Measurements from ENCODE around the gene LKAAEAR1. TPM values are rescaled to one million over a fixed set of nuclear protein-coding genes. Genes with fewer than 3 reads are reported as not detected.
"Not testable (repeated sequence)": the region's sequence is repeated elsewhere in the genome, so short reads cannot be mapped to it uniquely, and the experiment has no call there.

The LKAAEAR1 gene
- total and polyA plus RNA-seq, 4 donors, result 0.51 to 2.3 (median 0.65) TPM

GRCh38 chr20:64090165-64090564 is 6.0 kb upstream of the LKAAEAR1 start:
- ATAC-seq (ENCODE audit: insufficient read depth, low FRiP score) (no peak), DNase-seq (no peak)
- Histone ChIP-seq H3K27me3 (ENCODE audit: control insufficient read depth in 3 of 3, insufficient read depth in 3 of 3, low read length in 2 of 3) (peaks cover under 1 to 37% (median 13%) of the 10 kb centered on the region in 3 donors), H3K27ac (ENCODE audit: low read depth in 1 of 2, low read length in 1 of 2) (no peak overlapping the region), H3K36me3 (ENCODE audit: control insufficient read depth in 4 of 4, insufficient read depth in 4 of 4, low read length in 4 of 4) (no peaks in the 10 kb centered on the region), H3K9ac (ENCODE audit: insufficient read depth in 1 of 2, low read length in 2 of 2) (no peak overlapping the region), H3K4me3 (no peak overlapping the region), H3K9me3 (ENCODE audit: control insufficient read depth in 4 of 4, insufficient read depth in 3 of 4, low read length in 3 of 4) (no peaks in the 10 kb centered on the region), H3K4me1 (ENCODE audit: control insufficient read depth in 5 of 5, insufficient read depth in 5 of 5, low read length in 5 of 5) (no peaks in the 10 kb centered on the region)
- 61 to 76% methylated on average over 10 of the region's 10 CpGs for WGBS, 2 donors
- TF ChIP-seq, protein P1, sequence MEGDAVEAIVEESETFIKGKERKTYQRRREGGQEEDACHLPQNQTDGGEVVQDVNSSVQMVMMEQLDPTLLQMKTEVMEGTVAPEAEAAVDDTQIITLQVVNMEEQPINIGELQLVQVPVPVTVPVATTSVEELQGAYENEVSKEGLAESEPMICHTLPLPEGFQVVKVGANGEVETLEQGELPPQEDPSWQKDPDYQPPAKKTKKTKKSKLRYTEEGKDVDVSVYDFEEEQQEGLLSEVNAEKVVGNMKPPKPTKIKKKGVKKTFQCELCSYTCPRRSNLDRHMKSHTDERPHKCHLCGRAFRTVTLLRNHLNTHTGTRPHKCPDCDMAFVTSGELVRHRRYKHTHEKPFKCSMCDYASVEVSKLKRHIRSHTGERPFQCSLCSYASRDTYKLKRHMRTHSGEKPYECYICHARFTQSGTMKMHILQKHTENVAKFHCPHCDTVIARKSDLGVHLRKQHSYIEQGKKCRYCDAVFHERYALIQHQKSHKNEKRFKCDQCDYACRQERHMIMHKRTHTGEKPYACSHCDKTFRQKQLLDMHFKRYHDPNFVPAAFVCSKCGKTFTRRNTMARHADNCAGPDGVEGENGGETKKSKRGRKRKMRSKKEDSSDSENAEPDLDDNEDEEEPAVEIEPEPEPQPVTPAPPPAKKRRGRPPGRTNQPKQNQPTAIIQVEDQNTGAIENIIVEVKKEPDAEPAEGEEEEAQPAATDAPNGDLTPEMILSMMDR (IDR thresholded peaks at IDR 0.05; ENCODE audit: control extremely low read depth, extremely low read depth), result no peak

- H3K4me3 ChIP-seq; H3K9ac ChIP-seq (ENCODE audit: insufficient read depth in 1 of 2, low read length in 2 of 2); H3K9me3 ChIP-seq (ENCODE audit: control insufficient read depth in 4 of 4, insufficient read depth in 3 of 4, low read length in 3 of 4); DNase-seq; H3K27ac ChIP-seq (ENCODE audit: low read depth in 1 of 2, low read length in 1 of 2); ATAC-seq (ENCODE audit: insufficient read depth, low FRiP score); H3K36me3 ChIP-seq (ENCODE audit: control insufficient read depth in 4 of 4, insufficient read depth in 4 of 4, low read length in 4 of 4): not testable (repeated sequence)
- peaks cover 3 to 46% (median 18%) of the 10 kb centered on the region in 3 donors for H3K27me3 ChIP-seq (ENCODE audit: control insufficient read depth in 3 of 3, insufficient read depth in 3 of 3, low read length in 2 of 3)
- peaks cover 0 to 15% (median 4%) of the 10 kb centered on the region in 5 donors for H3K4me1 ChIP-seq (ENCODE audit: control insufficient read depth in 5 of 5, insufficient read depth in 5 of 5, low read length in 5 of 5)
Observed at GRCh38 chr20:64088586-64088985, 4.4 kb upstream of the LKAAEAR1 start.

DNA sequence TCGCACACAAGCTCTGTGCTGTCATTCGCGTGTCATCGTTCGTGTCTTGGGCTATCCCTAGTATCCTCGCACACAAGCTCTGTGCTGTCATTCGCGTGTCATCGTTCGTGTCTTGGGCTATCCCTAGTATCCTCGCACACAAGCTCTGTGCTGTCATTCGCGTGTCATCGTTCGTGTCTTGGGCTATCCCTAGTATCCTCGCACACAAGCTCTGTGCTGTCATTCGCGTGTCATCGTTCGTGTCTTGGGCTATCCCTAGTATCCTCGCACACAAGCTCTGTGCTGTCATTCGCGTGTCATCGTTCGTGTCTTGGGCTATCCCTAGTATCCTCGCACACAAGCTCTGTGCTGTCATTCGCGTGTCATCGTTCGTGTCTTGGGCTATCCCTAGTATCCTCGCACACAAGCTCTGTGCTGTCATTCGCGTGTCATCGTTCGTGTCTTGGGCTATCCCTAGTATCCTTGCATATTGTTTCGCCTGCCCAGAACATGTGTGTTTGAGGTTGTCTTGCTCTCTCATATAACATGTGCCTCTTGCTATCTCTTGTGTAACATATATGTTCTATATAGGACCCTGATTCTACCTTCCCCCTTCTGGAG is 3.1 kb upstream of the LKAAEAR1 start:
- 95 to 98% methylated on average over 6 of the region's 36 CpGs for WGBS, 2 donors
- Histone ChIP-seq H3K4me1 (ENCODE audit: control insufficient read depth in 5 of 5, insufficient read depth in 5 of 5, low read length in 5 of 5) (peaks cover 0 to 24% (median 8%) of the 10 kb centered on the region in 5 donors), H3K27me3 (ENCODE audit: control insufficient read depth in 3 of 3, insufficient read depth in 3 of 3, low read length in 2 of 3) (peaks cover 3 to 51% (median 18%) of the 10 kb centered on the region in 3 donors)
- H3K9ac ChIP-seq (ENCODE audit: insufficient read depth in 1 of 2, low read length in 2 of 2); H3K36me3 ChIP-seq (ENCODE audit: control insufficient read depth in 4 of 4, insufficient read depth in 4 of 4, low read length in 4 of 4); ATAC-seq (ENCODE audit: insufficient read depth, low FRiP score); H3K27ac ChIP-seq (ENCODE audit: low read depth in 1 of 2, low read length in 1 of 2); H3K4me3 ChIP-seq; H3K9me3 ChIP-seq (ENCODE audit: control insufficient read depth in 4 of 4, insufficient read depth in 3 of 4, low read length in 3 of 4); DNase-seq: not testable (repeated sequence)

DNA sequence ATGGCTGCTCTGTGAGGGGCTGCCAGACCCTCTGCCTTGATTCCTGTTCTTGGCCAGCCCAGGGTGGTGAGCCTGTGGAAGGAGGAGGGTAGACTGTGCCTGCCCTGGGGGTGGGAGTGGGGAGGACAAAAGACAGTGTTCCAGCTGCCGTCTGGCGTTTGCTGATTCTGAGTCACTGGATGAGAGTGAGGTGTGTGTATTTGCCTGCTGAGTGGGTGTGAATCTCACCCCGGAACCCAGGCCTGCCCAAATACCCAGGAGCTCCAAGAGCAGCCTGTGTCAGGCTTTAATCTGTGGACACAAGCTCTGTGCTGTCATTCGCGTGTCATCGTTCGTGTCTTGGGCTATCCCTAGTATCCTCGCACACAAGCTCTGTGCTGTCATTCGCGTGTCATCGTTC is 2.6 kb upstream of the LKAAEAR1 start:
- Histone ChIP-seq H3K27me3 (ENCODE audit: control insufficient read depth in 3 of 3, insufficient read depth in 3 of 3, low read length in 2 of 3) (peaks cover 3 to 52% (median 16%) of the 10 kb centered on the region in 3 donors), H3K4me1 (ENCODE audit: control insufficient read depth in 5 of 5, insufficient read depth in 5 of 5, low read length in 5 of 5) (peaks cover 0 to 29% (median 8%) of the 10 kb centered on the region in 5 donors), H3K36me3 (ENCODE audit: control insufficient read depth in 4 of 4, insufficient read depth in 4 of 4, low read length in 4 of 4) (no peaks in the 10 kb centered on the region), H3K9ac (ENCODE audit: insufficient read depth in 1 of 2, low read length in 2 of 2) (no peak overlapping the region), H3K27ac (ENCODE audit: low read depth in 1 of 2, low read length in 1 of 2) (no peak overlapping the region), H3K4me3 (no peak overlapping the region), H3K9me3 (ENCODE audit: control insufficient read depth in 4 of 4, insufficient read depth in 3 of 4, low read length in 3 of 4) (no peaks in the 10 kb centered on the region)
- TF ChIP-seq, protein P1 (IDR thresholded peaks at IDR 0.05; ENCODE audit: control extremely low read depth, extremely low read depth), result no peak
- no peak for ATAC-seq (ENCODE audit: insufficient read depth, low FRiP score)
- WGBS, 2 donors, result 94 to 95% methylated on average over 7 to 9 of the region's 11 CpGs
- no peak for DNase-seq
